BJ (cell line): ENCODE data around the gene ZNF324. TPM values are rescaled to one million over a fixed set of nuclear protein-coding genes. Genes with fewer than 3 reads are reported as not detected.
"Not testable (repeated sequence)": the region's sequence is repeated elsewhere in the genome, so short reads cannot be mapped to it uniquely, and the experiment has no call there.

Source experiments
- CTCF ChIA-PET: fragments of 350-600 bp; formaldehyde crosslinking; extraction: SDS; loops from one replicate; lab custom pipeline; 2021; ENCODE audit warnings: antibody characterized with exemption, inconsistent platforms; lab: Yijun Ruan, JAX
- POLR2A ChIA-PET: fragments of 300-600 bp; sonication (Branson Sonifier 250); formaldehyde crosslinking; extraction: SDS; loops from one replicate; lab custom pipeline; 2021; ENCODE audit warnings: antibody characterized with exemption; lab: Charles Lee
- DNase-seq: peaks from one replicate; pipeline ENCODE4 v3.0.0-alpha.2; 2011; ENCODE audit warnings: low read depth
- H3K27me3 ChIP-seq: 2 replicates; pipeline ENCODE4 v1.6.0; 2011; ENCODE audit warnings: low read length; ENCODE audit not compliant: control insufficient read depth, insufficient read depth
- H3K36me3 ChIP-seq: 2 replicates; pipeline ENCODE4 v1.5.1; 2011; ENCODE audit warnings: low read length; ENCODE audit not compliant: control insufficient read depth, insufficient read depth
- H3K4me3 ChIP-seq: 2 replicates; pipeline ENCODE4 v1.5.1; 2011; ENCODE audit warnings: low read depth, mild to moderate bottlenecking, control low read depth, low read length
- polyA plus RNA-seq: library from polyadenylated mRNA; depleted of rRNA; stranded (reverse); fragments of >200 nt; gene quantifications from 2 replicates; pipeline ENCODE4 v1.2.3, GENCODE V29; 2011
- TF ChIP-seq, protein P1 (sequence below): IDR thresholded peaks from 2 replicates; pipeline ENCODE4 v1.5.1; 2011; ENCODE audit warnings: low read depth, mild to moderate bottlenecking, control low read depth, inconsistent platforms, low read length, moderate library complexity; ENCODE audit not compliant: insufficient read depth

The ZNF324 gene
- polyA plus RNA-seq, 1 experiment: 4.4 TPM

GRCh38 chr19:58466089-58466759, 656 bp upstream of the ZNF324 start:
- ChIA-PET CTCF (no interaction called here), POLR2A (no interaction called here)
- TF ChIP-seq, protein P1, sequence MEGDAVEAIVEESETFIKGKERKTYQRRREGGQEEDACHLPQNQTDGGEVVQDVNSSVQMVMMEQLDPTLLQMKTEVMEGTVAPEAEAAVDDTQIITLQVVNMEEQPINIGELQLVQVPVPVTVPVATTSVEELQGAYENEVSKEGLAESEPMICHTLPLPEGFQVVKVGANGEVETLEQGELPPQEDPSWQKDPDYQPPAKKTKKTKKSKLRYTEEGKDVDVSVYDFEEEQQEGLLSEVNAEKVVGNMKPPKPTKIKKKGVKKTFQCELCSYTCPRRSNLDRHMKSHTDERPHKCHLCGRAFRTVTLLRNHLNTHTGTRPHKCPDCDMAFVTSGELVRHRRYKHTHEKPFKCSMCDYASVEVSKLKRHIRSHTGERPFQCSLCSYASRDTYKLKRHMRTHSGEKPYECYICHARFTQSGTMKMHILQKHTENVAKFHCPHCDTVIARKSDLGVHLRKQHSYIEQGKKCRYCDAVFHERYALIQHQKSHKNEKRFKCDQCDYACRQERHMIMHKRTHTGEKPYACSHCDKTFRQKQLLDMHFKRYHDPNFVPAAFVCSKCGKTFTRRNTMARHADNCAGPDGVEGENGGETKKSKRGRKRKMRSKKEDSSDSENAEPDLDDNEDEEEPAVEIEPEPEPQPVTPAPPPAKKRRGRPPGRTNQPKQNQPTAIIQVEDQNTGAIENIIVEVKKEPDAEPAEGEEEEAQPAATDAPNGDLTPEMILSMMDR: no peak
- DNase-seq: no peak
- peaks cover 5% of the 10 kb centered on the region for H3K36me3 ChIP-seq
- no peaks in the 10 kb centered on the region for H3K27me3 ChIP-seq
- peak overlapping the region; percentile 73 for H3K4me3 ChIP-seq

DNA sequence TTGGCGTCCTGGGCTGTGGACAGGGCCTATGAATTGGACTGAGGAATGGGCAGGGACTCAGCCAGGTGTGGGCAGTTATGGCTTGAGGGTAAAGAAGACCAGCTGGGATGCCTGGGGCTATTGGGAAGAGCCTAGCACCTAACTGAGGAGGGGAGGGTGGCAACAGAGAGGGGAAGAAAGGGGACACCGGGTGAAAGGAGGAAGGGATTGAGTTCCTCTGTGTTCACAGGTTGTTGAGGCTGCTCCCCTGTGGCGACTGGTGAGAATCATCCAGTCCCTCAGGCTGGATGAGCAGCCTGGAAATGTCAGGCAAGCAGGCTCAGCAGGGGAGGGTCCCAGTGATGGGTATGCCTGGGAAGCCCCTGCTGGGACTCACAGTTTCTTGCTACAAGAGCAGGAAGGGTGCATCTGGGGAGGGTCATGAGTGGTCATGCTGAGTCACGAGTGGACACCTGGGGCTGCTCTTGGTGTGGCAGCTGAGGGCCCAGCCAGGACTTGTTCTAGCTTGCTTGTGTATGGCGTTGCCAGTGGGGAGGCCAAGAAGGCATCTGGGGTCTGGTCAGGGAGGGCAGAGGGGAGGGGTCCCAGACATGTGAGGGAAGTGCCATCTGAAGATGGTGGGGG, 1.4 kb downstream of the ZNF324 start:
- Histone ChIP-seq H3K27me3 (no peaks in the 10 kb centered on the region), H3K36me3 (peaks cover 14% of the 10 kb centered on the region), H3K4me3 (peak overlapping the region; percentile 1; the same call in 1 of the 2 replicates)
- ChIA-PET POLR2A (no interaction called here), CTCF (no interaction called here)
- no peak for DNase-seq
- TF ChIP-seq, protein P1: no peak

- peaks cover 14% of the 10 kb centered on the region for H3K36me3 ChIP-seq
- H3K4me3 ChIP-seq: no peak overlapping the region
- H3K27me3 ChIP-seq: no peaks in the 10 kb centered on the region
- TF ChIP-seq, protein P1: no peak
- POLR2A ChIA-PET: no interaction called here
- DNase-seq: no peak
- CTCF ChIA-PET: no interaction called here
Measured at GRCh38 chr19:58469241-58470013, 2.5 kb downstream of the ZNF324 start.

DNA sequence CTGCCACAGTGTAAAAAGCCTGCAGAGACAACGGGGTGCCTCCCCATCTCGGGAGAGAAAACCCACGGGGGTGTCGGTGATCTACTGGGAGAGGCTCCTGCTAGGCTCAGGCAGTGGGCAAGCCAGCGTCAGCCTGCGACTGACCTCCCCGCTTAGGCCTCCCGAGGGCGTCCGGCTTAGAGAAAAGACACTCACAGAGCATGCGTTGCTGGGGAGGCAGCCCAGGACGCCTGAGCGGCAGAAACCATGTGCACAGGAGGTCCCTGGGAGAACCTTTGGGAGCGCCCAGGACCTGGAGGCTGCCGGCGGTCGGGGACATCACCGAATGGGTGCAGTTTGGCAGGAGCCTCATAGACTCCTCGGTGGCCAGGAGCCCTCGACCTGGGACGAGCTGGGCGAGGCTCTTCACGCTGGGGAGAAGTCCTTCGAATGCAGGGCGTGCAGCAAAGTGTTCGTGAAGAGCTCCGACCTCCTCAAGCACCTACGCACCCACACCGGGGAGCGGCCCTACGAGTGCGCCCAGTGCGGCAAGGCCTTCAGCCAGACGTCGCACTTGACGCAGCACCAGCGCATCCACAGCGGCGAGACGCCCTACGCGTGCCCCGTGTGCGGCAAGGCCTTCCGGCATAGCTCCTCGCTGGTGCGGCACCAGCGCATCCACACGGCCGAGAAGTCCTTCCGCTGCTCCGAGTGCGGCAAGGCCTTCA, 4.1 kb downstream of the ZNF324 start:
- POLR2A ChIA-PET, H3K27me3 ChIP-seq, CTCF ChIA-PET, DNase-seq, H3K4me3 ChIP-seq: not testable (repeated sequence)
- peaks cover 14% of the 10 kb centered on the region for H3K36me3 ChIP-seq

DNA sequence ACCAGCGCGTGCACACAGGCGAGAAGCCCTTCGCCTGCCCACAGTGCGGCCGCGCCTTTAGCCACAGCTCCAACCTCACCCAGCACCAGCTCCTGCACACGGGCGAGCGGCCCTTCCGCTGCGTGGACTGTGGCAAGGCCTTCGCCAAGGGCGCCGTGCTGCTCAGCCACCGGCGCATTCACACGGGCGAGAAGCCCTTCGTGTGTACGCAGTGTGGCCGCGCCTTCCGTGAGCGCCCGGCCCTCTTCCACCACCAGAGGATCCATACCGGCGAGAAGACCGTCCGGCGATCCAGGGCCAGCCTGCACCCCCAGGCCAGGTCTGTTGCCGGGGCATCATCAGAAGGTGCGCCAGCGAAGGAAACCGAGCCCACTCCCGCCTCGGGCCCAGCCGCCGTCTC, 4.9 kb downstream of the ZNF324 start:
- POLR2A ChIA-PET: no interaction called here
- peaks cover 14% of the 10 kb centered on the region for H3K36me3 ChIP-seq
- CTCF ChIA-PET: no interaction called here
- TF ChIP-seq, protein P1: no peak
- no peaks in the 10 kb centered on the region for H3K27me3 ChIP-seq
- H3K4me3 ChIP-seq: no peak overlapping the region
- no peak for DNase-seq
